ENCODE data around the gene CDH24.

- TF ChIP-seq CTCF (IDR thresholded peaks at IDR 0.05; ENCODE audit: low read depth, low read length) (no peak), POLR2A (IDR thresholded peaks at IDR 0.05; ENCODE audit: extremely low read depth, insufficient read length) (peak; percentile 74), MAX (IDR thresholded peaks at IDR 0.05; ENCODE audit: low read depth, low read length) (no peak; the same call in 1 of the 2 replicates)
Observed at GRCh38 chr14:23095196-23096108, 38.1 kb upstream of the CDH24 start, which contains the start of gene C14orf119.
